GM12873 (cell line): ENCODE measurements around the gene DUSP22.

ENCODE experiments used
- CTCF ChIP-seq: IDR thresholded peaks from 2 replicates; pipeline ENCODE4 v1.5.1; 2012; ENCODE audit warnings: low read depth, mild to moderate bottlenecking, moderate library complexity, low read length, control low read depth; ENCODE audit not compliant: insufficient read depth; ENCODE audit errors: missing control alignments

Gene DUSP22

GRCh38 chr6:332671-333070, 40.4 kb downstream of the DUSP22 start:
- TF ChIP-seq CTCF, result no peak

GRCh38 chr6:333379-334002, 41.2 kb downstream of the DUSP22 start:
- TF ChIP-seq CTCF, result no peak

GRCh38 chr6:334536-335510, 42.5 kb downstream of the DUSP22 start:
- no peak for TF ChIP-seq CTCF

GRCh38 chr6:335572-335971, 43.3 kb downstream of the DUSP22 start:
- TF ChIP-seq CTCF, result no peak

GRCh38 chr6:336159-337114, 44.1 kb downstream of the DUSP22 start:
- no peak for TF ChIP-seq CTCF

GRCh38 chr6:337805-338368, 45.6 kb downstream of the DUSP22 start:
- TF ChIP-seq CTCF, result no peak
